K562 (cell line): ENCODE data around the gene OR6V1. TPM values are rescaled to one million over a fixed set of nuclear protein-coding genes. Genes with fewer than 3 reads are reported as not detected.

Source experiments
- ATAC-seq: fragments of 200-7000 bp; cut with Tn5 transposase; 3 replicates; pipeline ENCODE4 v1.9.1; 2020; ENCODE audit warnings: moderate library complexity
- BruUV-seq: library from RNA; stranded (reverse); fragments of 400-500 nt; replicated peaks from 2 replicates; lab custom pipeline; 2021; lab: Mats Ljungman, UMichigan
- CTCF ChIA-PET: fragments of 300-600 bp; formaldehyde crosslinking; extraction: SDS; loops from one replicate; lab custom pipeline; 2021; ENCODE audit warnings: low intra/inter-chr PET ratio; lab: Yijun Ruan, JAX
- POLR2A ChIA-PET: fragments of 300-600, 350-650 bp; sonication (Branson Sonifier 250); formaldehyde crosslinking; extraction: SDS; loops from one replicate; lab custom pipeline; 2021; ENCODE audit warnings: antibody characterized with exemption, inconsistent platforms; lab: Yijun Ruan, JAX
- DNase-seq, 4 experiments: peaks; one replicate each; pipeline versions ENCODE4 v3.0.0 to v3.0.0-alpha.2; 2011 to 2018; ENCODE audit warnings: low spot score in 3 of 4, mixed read lengths in 3 of 4; ENCODE audit errors: extremely low read depth in 1 of 4
- FAIRE-seq: peaks from 2 replicates; lab custom pipeline; 2011; peaks lifted over from hg19 to GRCh38; lab: Jason Lieb, UNC
- H2AFZ ChIP-seq: 2 replicates; pipeline ENCODE4 v1.6.0; 2011; ENCODE audit warnings: low read depth, low read length, control low read depth, inconsistent platforms
- H3K27ac ChIP-seq: fragments of 200-600 bp; 3 replicates; pipeline ENCODE4 v1.8.0; 2011; ENCODE audit warnings: low read depth, mild to moderate bottlenecking, control low read depth, inconsistent platforms, low read length, moderate library complexity, mixed read lengths; ENCODE audit errors: extremely low read depth
- H3K27me3 ChIP-seq, 2 experiments: fragments of 300-600 bp in 1 of 2; 2 replicates in 1 of 2; 3 replicates in 1 of 2; pipeline versions ENCODE4 v1.6.0 to v1.8.0; 2011; ENCODE audit warnings: inconsistent platforms in 2 of 2, low read length in 2 of 2, mild to moderate bottlenecking in 1 of 2, mixed read lengths in 1 of 2, moderate library complexity in 1 of 2; ENCODE audit not compliant: control insufficient read depth in 2 of 2, insufficient read depth in 2 of 2
- H3K36me3 ChIP-seq: fragments of 300-600 bp; 3 replicates; pipeline ENCODE4 v1.8.0; 2011; ENCODE audit warnings: mild to moderate bottlenecking, low read length, inconsistent platforms; ENCODE audit not compliant: control insufficient read depth, insufficient read depth
- H3K4me1 ChIP-seq, 2 experiments: fragments of 200-600 bp in 1 of 2; replicated peaks in 1 of 2; 2 replicates in 1 of 2; 3 replicates in 1 of 2; pipeline versions ENCODE4 v1.5.1 to v1.8.0; 2011; ENCODE audit warnings: inconsistent platforms in 2 of 2, low read length in 2 of 2, mild to moderate bottlenecking in 1 of 2, mixed read lengths in 1 of 2, moderate library complexity in 1 of 2; ENCODE audit not compliant: control insufficient read depth in 2 of 2, insufficient read depth in 2 of 2
- H3K4me2 ChIP-seq: 2 replicates; pipeline ENCODE4 v1.6.1; 2011; ENCODE audit warnings: low read length, control low read depth, inconsistent platforms, mixed read lengths; ENCODE audit not compliant: insufficient read depth
- H3K4me3 ChIP-seq: fragments of 200-600 bp; sonication (generic), shearing (Covaris generic); 2 replicates; pipeline ENCODE4 v1.5.1; 2016; ENCODE audit warnings: control low read depth, inconsistent platforms
- H3K79me2 ChIP-seq: fragments of 200-600 bp; 3 replicates; pipeline ENCODE4 v1.8.0; 2011; ENCODE audit warnings: low read length, inconsistent platforms; ENCODE audit not compliant: control insufficient read depth, insufficient read depth
- H3K9ac ChIP-seq, 2 experiments: 2 replicates each; pipeline versions ENCODE4 v1.6.0 to v1.6.1; 2011; ENCODE audit warnings: low read depth in 2 of 2, low read length in 2 of 2, control low read depth in 1 of 2, inconsistent platforms in 1 of 2, mild to moderate bottlenecking in 1 of 2, mixed read lengths in 1 of 2; ENCODE audit not compliant: insufficient read depth in 1 of 2
- H3K9me1 ChIP-seq: one replicate; pipeline ENCODE4 v1.6.0; 2011; ENCODE audit warnings: inconsistent platforms, mild to moderate bottlenecking, low read length, moderate library complexity; ENCODE audit not compliant: control insufficient read depth, insufficient read depth
- H3K9me3 ChIP-seq: replicated peaks from 2 replicates; pipeline ENCODE4 v1.5.1; 2011; ENCODE audit warnings: low read depth, low read length, inconsistent platforms; ENCODE audit not compliant: control insufficient read depth, insufficient read depth
- H4K20me1 ChIP-seq: replicated peaks from 2 replicates; pipeline ENCODE4 v1.6.1; 2011; ENCODE audit warnings: low read length, inconsistent platforms, mixed read lengths; ENCODE audit not compliant: control insufficient read depth, insufficient read depth
- ATF7 ChIP-seq: fragments of 450-650 bp; IDR thresholded peaks from 2 replicates; pipeline ENCODE4 v1.7.1; 2014; ENCODE audit warnings: mild to moderate bottlenecking, moderate library complexity
- ETV1 ChIP-seq: fragments of 450-650 bp; conservative IDR thresholded peaks from 2 replicates; pipeline ENCODE4 v1.6.1; 2016; ENCODE audit warnings: missing genetic modification characterization, control low read depth, low read depth, missing compliant biosample characterization
- HIVEP1 ChIP-seq: fragments of 250-450 bp; sonication (Bioruptor Pico); IDR thresholded peaks from 2 replicates; pipeline ENCODE4 v1.4.0; 2020; ENCODE audit warnings: mild to moderate bottlenecking
- MAZ ChIP-seq, 2 experiments: fragments of 450-650 bp in 1 of 2; sonication (generic) in 1 of 2; formaldehyde crosslinking; IDR thresholded peaks in 1 of 2; conservative IDR thresholded peaks in 1 of 2; 2 replicates each; pipeline versions ENCODE4 v1.4.0 to v1.5.0; 2020; ENCODE audit warnings: mild to moderate bottlenecking in 1 of 2, missing genetic modification reagents in 1 of 2
- MCM7 ChIP-seq, 2 experiments: fragments of 450-650 bp; IDR thresholded peaks; 2 replicates each; pipeline ENCODE4 v1.6.1; 2016 to 2018
- NCOA4 ChIP-seq: fragments of 450-650 bp; IDR thresholded peaks from 2 replicates; pipeline ENCODE4 v1.6.1; 2018; ENCODE audit warnings: mild to moderate bottlenecking; ENCODE audit not compliant: partially characterized antibody
- NR2F6 ChIP-seq: fragments of 450-650 bp; formaldehyde crosslinking; IDR thresholded peaks from 2 replicates; pipeline ENCODE4 v1.4.0; 2020; ENCODE audit warnings: mild to moderate bottlenecking
- PHF20 ChIP-seq: fragments of 450-650 bp; IDR thresholded peaks from 2 replicates; pipeline ENCODE4 v1.6.1; 2018; ENCODE audit not compliant: partially characterized antibody
- RAD21 ChIP-seq, 2 experiments: fragments of 250-450 bp in 1 of 2; fragments of 450-650 bp in 1 of 2; sonication (Bioruptor Pico) in 1 of 2; formaldehyde crosslinking in 1 of 2; IDR thresholded peaks in 1 of 2; conservative IDR thresholded peaks in 1 of 2; 2 replicates each; pipeline versions ENCODE4 v1.4.0 to v1.8.0; 2020 to 2022; ENCODE audit warnings: mild to moderate bottlenecking in 2 of 2, moderate library complexity in 1 of 2
- RBM17 ChIP-seq: fragments of 200-400 bp; formaldehyde crosslinking; IDR thresholded peaks from 2 replicates; pipeline ENCODE4 v1.6.1; 2017; ENCODE audit warnings: low read depth, mild to moderate bottlenecking, low read length, borderline replicate concordance
- SMAD3 ChIP-seq: fragments of 450-650 bp; formaldehyde crosslinking; conservative IDR thresholded peaks from 2 replicates; pipeline ENCODE4 v1.4.0; 2020; ENCODE audit warnings: mild to moderate bottlenecking
- SOX6 ChIP-seq: fragments of 450-650 bp; IDR thresholded peaks from 2 replicates; pipeline ENCODE4 v1.6.1; 2014; ENCODE audit warnings: mild to moderate bottlenecking
- TRIM24 ChIP-seq, 2 experiments: fragments of 450-650 bp; IDR thresholded peaks; 2 replicates each; pipeline ENCODE4 v1.6.1; 2016
- YY1 ChIP-seq, 3 experiments: IDR thresholded peaks; 2 replicates each; pipeline ENCODE4 v1.6.1; 2011; ENCODE audit warnings: low read length in 2 of 3, mild to moderate bottlenecking in 2 of 3, moderate library complexity in 2 of 3, borderline replicate concordance in 1 of 3, control low read depth in 1 of 3, low read depth in 1 of 3; ENCODE audit not compliant: insufficient read depth in 3 of 3, insufficient replicate concordance in 2 of 3, control insufficient read depth in 1 of 3, insufficient read length in 1 of 3; ENCODE audit errors: extremely low read depth in 1 of 3
- ZBTB8A ChIP-seq: fragments of 450-650 bp; IDR thresholded peaks from 2 replicates; pipeline ENCODE4 v1.6.1; 2018; ENCODE audit warnings: mild to moderate bottlenecking, moderate library complexity; ENCODE audit not compliant: partially characterized antibody
- ZC3H4 ChIP-seq: sonication (generic); formaldehyde crosslinking; IDR thresholded peaks from 2 replicates; pipeline ENCODE4 v1.9.0; 2021; ENCODE audit warnings: missing genetic modification reagents, borderline replicate concordance
- WGBS: fragments of 100-300 bp; shearing (Covaris generic); methylation state at CpG from one replicate; pipeline ENCODE4 v1.1.6; 2016; ENCODE audit warnings: low coverage, mixed read lengths; ENCODE audit not compliant: insufficient coverage; ENCODE audit errors: missing lambda C conversion rate; 5-methylcytosine and 5-hydroxymethylcytosine counted together
- in situ Hi-C: fragments of 300-500 bp; cut with MboI; formaldehyde crosslinking; loops from 4 replicates; pipeline ENCODE4 v1.15.0; 2018; ENCODE audit warnings: inconsistent platforms, mixed read lengths
- intact Hi-C: fragments of 100-400 bp; cut with micrococcal nuclease; formaldehyde crosslinking; loops from 2 replicates; pipeline ENCODE4 v1.14.2; 2022
- polyA plus RNA-seq, 8 experiments: library from polyadenylated mRNA; depleted of rRNA in 4 of 8; stranded (reverse) in 5 of 8; unstranded in 3 of 8; fragments of >200 nt; fragmentation: Nextera tagmentation in 2 of 8; fragmentation: Illumina TruSeq in 1 of 8; extraction: Ambion mirVana in 2 of 8; extraction: Trizol in 1 of 8; gene quantifications; 2 replicates each; pipeline versions ENCODE4 v1.2.1 to v1.2.3, GENCODE V29; 2011 to 2014; ENCODE audit warnings: inconsistent platforms in 1 of 8, missing spikeins in 1 of 8
- total RNA-seq, 7 experiments: library from RNA; depleted of rRNA in 6 of 7; stranded (reverse); fragments of >200 nt in 6 of 7; fragmentation: Illumina TruSeq in 2 of 7; extraction: Trizol in 2 of 7; gene quantifications; 2 replicates each; pipeline versions ENCODE4 v1.2.1 to v1.2.3, GENCODE V29; 2011 to 2021; ENCODE audit warnings: low replicate concordance in 1 of 7
- TF ChIP-seq, protein P1 (sequence below): fragments of 250-450 bp; sonication (Bioruptor Pico); IDR thresholded peaks from 2 replicates; pipeline ENCODE4 v1.5.0; 2021; ENCODE audit warnings: mild to moderate bottlenecking, moderate library complexity
- TF ChIP-seq, protein P2 (sequence below): fragments of 250-450 bp; sonication (Bioruptor Pico); IDR thresholded peaks from 2 replicates; pipeline ENCODE4 v1.4.0; 2020

Gene OR6V1
- total and polyA plus RNA-seq, 9 of the 15 experiments (the other 6 are each of a cell fraction or from before 2014, with no cell fraction given), result not detected

- Histone ChIP-seq H3K27ac (no peak overlapping the region), H3K9me3 (no peaks in the 10 kb centered on the region), H3K27me3 (peaks cover 6 to 11% of the 10 kb centered on the region in 2 experiments; a peak in 4 of 5 replicates), H3K4me2 (no peak overlapping the region), H3K79me2 (no peaks in the 10 kb centered on the region), H3K4me1 (no peaks in the 10 kb centered on the region), H3K9me1 (no peaks in the 10 kb centered on the region), H3K4me3 (no peak overlapping the region), H3K9ac (no peak overlapping the region), H2AFZ (no peak overlapping the region), H4K20me1 (no peaks in the 10 kb centered on the region), H3K36me3 (no peaks in the 10 kb centered on the region)
- in situ Hi-C loops, result no loop called here
- FAIRE-seq (no peak), ATAC-seq (no peak), DNase-seq (no peak)
- WGBS, result 7% methylated on average over 2 of the region's 2 CpGs
- intact Hi-C loops, result no loop called here
- ChIA-PET CTCF (no interaction called here), POLR2A (interaction anchor here (0.9 kb wide), 1 partner anchor 15 kb away, joined by 4 read pairs; no protein-coding TSS in a partner anchor)
- TF ChIP-seq ZBTB8A (no peak), ETV1 (no peak), TRIM24 (IDR thresholded peaks at IDR 0.05) (no peak), RBM17 (no peak), MAZ (CRISPR knock-in tag; conservative IDR thresholded peaks at IDR 0.05 in 1 of 2, IDR thresholded peaks at IDR 0.05 in 1 of 2) (no peak), MCM7 (IDR thresholded peaks at IDR 0.05) (no peak), RAD21 (CRISPR knock-in tag; conservative IDR thresholded peaks at IDR 0.05 in 1 of 2, IDR thresholded peaks at IDR 0.05 in 1 of 2) (no peak), ATF7 (no peak), PHF20 (no peak), HIVEP1 (no peak), SMAD3 (CRISPR knock-in tag) (no peak), ZC3H4 (CRISPR knock-in tag) (no peak), NR2F6 (CRISPR knock-in tag) (no peak), SOX6 (no peak), YY1 (IDR thresholded peaks at IDR 0.05; ENCODE audit: borderline replicate concordance in 1 of 3, control insufficient read depth in 1 of 3, extremely low read depth in 1 of 3, insufficient read depth in 3 of 3, insufficient read length in 1 of 3, insufficient replicate concordance in 2 of 3, low read depth in 1 of 3, low read length in 2 of 3) (no peak), NCOA4 (no peak)
- TF ChIP-seq, protein P1, sequence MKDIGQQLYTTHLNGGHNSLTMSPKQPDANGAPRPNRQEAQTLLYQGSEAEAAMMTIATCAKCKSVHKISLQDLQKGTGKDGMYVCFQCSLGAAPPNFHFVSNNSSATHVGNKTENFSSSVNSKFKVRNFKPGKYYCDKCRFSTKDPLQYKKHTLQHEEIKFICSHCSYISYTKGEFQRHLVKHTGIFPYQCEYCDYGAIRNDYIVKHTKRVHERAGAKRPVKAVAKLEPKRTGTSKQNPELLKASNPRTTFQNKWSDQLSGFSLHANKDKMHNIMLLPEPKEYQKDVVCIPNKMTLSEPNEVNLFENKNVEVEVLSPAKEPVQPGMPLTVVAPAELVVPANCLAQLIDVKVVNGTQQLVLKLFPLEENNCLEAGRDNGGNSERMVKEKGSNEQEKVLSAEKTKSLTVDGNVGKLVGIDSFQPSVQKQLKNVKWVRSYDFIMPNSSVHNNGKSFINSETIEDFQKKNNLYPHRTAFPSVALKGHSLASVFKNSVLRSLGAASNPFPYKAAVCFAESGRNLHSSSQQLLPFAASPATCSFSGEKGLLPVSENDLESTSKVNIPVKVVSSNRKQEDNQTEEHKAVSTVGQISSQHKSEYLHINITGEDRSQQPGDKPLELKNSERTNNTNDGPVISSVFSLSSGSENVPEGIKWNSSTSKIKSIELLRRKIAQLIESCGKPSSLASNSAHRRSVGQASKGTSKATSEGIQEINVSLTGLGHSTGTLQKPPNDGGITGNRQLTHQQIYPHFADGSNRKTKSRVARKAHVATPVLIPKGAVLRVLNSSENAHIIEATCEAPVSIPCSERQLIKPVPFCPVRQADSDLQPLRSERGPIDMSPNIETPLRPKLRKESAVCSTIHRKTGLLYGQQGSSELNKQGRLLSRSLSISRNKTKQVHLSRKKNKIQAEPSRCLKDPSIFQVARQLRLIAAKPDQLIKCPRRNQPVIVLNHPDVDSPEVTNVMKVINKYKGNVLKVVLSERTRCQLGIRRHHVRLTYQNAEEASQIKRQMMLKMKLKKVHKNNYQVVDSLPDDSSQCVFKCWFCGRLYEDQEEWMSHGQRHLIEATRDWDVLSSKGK, result no peak
- TF ChIP-seq, protein P2, sequence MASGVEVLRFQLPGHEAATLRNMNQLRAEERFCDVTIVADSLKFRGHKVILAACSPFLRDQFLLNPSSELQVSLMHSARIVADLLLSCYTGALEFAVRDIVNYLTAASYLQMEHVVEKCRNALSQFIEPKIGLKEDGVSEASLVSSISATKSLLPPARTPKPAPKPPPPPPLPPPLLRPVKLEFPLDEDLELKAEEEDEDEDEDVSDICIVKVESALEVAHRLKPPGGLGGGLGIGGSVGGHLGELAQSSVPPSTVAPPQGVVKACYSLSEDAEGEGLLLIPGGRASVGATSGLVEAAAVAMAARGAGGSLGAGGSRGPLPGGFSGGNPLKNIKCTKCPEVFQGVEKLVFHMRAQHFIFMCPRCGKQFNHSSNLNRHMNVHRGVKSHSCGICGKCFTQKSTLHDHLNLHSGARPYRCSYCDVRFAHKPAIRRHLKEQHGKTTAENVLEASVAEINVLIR, result no peak
- no TSS peak for BruUV-seq
These were observed 4.8 kb upstream of the OR6V1 start for GRCh38 chr7:143047326-143047725.
